Keratinocyte (primary cell): ENCODE data around the gene FGD4.

Experiments used
- CTCF ChIP-seq, 3 experiments: IDR thresholded peaks in 1 of 3; conservative IDR thresholded peaks in 1 of 3; optimal IDR thresholded peaks in 1 of 3; 2 replicates in 2 of 3; 3 replicates in 1 of 3; pipeline versions ENCODE3 to v1.5.1; 2011; ENCODE audit warnings: low read length in 3 of 3, mild to moderate bottlenecking in 3 of 3, moderate library complexity in 2 of 3, control low read depth in 1 of 3, inconsistent platforms in 1 of 3; ENCODE audit not compliant: insufficient read depth in 2 of 3; ENCODE audit errors: extremely low read depth in 1 of 3
- EZH2 ChIP-seq: IDR thresholded peaks from one replicate; pipeline ENCODE4 v1.6.1; 2012; ENCODE audit warnings: inconsistent platforms, mild to moderate bottlenecking, low read length, moderate library complexity

DNA sequence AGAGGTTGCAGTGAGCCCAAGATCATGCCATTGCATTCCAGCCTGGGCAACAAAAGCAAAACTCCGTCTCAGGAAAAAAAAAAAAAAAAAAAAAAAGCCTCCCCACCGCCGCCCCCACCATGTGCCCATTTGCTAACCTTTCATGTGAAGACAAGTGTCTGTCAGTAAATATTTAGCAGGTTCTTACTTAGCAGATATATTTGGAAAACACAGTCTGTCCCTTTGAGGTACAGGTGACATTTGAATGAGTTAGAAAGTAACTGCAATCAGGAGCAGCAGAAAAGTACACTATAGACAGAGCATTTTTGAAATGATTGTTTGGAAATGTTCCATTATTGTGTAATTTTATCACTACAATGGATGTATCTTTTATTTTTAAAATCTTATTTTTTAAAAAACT lies 119.7 kb downstream of the FGD4 start:
- no peak for TF ChIP-seq CTCF (optimal IDR thresholded peaks at IDR 0.05 in 1 of 3, IDR thresholded peaks at IDR 0.05 in 1 of 3, conservative IDR thresholded peaks at IDR 0.05 in 1 of 3; ENCODE audit: extremely low read depth in 1 of 3, insufficient read depth in 2 of 3, low read length in 3 of 3)
- no peak for TF ChIP-seq EZH2
